RWPE1 (cell line): ENCODE data around the gene TP63.

Source experiments
- CTCF ChIA-PET: fragments of 350-600 bp; sonication (Branson Sonifier 250); formaldehyde crosslinking; extraction: SDS; loops from one replicate; lab custom pipeline; 2021; lab: Yijun Ruan, JAX
- POLR2A ChIA-PET: fragments of 400-600 bp; formaldehyde crosslinking; extraction: SDS; loops from one replicate; lab custom pipeline; 2020; ENCODE audit warnings: antibody characterized with exemption; ENCODE audit not compliant: low non-redundant PET; lab: Yijun Ruan, JAX
- DNase-seq: peaks from one replicate; pipeline ENCODE4 v3.0.0; 2012; ENCODE audit warnings: low spot score
- H3K27ac ChIP-seq: fragments of 450-650 bp; 2 replicates; pipeline ENCODE4 v1.5.1; 2017
- CTCF ChIP-seq: fragments of 450-650 bp; conservative IDR thresholded peaks from 2 replicates; pipeline ENCODE4 v1.5.1; 2017; ENCODE audit warnings: low read depth, mild to moderate bottlenecking

The TP63 gene

GRCh38 chr3:189799366-189799765 is 168.2 kb downstream of the TP63 start:
- DNase-seq, result no peak
- no peak overlapping the region for H3K27ac ChIP-seq
- no peak for TF ChIP-seq CTCF
- CTCF ChIA-PET, result interaction anchor here (0.8 to 1.3 kb wide), 3 partner anchors 9 to 529 kb away, joined by 3 to 8 read pairs (median 3); no protein-coding TSS in a partner anchor
- POLR2A ChIA-PET, result no interaction called here

- ChIA-PET CTCF (interaction anchor here (0.6 to 1.3 kb wide), 3 partner anchors 10 to 662 kb away, joined by 3 to 8 read pairs (median 4); no protein-coding TSS in a partner anchor), POLR2A (no interaction called here)
- no peak for DNase-seq
- no peak overlapping the region for H3K27ac ChIP-seq
- no peak for TF ChIP-seq CTCF
Measured at GRCh38 chr3:189800436-189800835, 169.2 kb downstream of the TP63 start.

GRCh38 chr3:189803254-189803653 is 172.1 kb downstream of the TP63 start:
- POLR2A ChIA-PET, result no interaction called here
- no peak for DNase-seq
- H3K27ac ChIP-seq, result no peak overlapping the region; the same call in 1 of the 2 replicates
- TF ChIP-seq CTCF, result no peak
- CTCF ChIA-PET, result interaction anchor here (0.5 to 0.6 kb wide), 2 partner anchors 48 to 535 kb away, joined by 3 to 5 read pairs; no protein-coding TSS in a partner anchor

- CTCF ChIA-PET, result no interaction called here
- POLR2A ChIA-PET, result no interaction called here
Measured at GRCh38 chr3:189805375-189806067, 174.3 kb downstream of the TP63 start.

GRCh38 chr3:189806171-189806951 is 175.2 kb downstream of the TP63 start:
- POLR2A ChIA-PET, result no interaction called here
- CTCF ChIA-PET, result no interaction called here
- no peak for DNase-seq
- peak overlapping the region; percentile 60; the same call in 1 of the 2 replicates for H3K27ac ChIP-seq
- no peak for TF ChIP-seq CTCF

More at GRCh38 chr3:189805375-189806067, 174.3 kb downstream of the TP63 start:
- DNase-seq, result no peak
- TF ChIP-seq CTCF, result no peak
- peak overlapping the region; percentile 60 for H3K27ac ChIP-seq

GRCh38 chr3:189808246-189809007 is 177.2 kb downstream of the TP63 start:
- ChIA-PET POLR2A (no interaction called here), CTCF (no interaction called here)
- H3K27ac ChIP-seq, result peak overlapping the region; percentile 49
- TF ChIP-seq CTCF, result no peak
- DNase-seq, result no peak
